ENCODE data around the gene GPSM1.

The GPSM1 gene

GRCh38 chr9:136374183-136374575 is 46.8 kb downstream of the GPSM1 start:
- no peak overlapping the region for H3K4me3 ChIP-seq (replicated peaks; ENCODE audit: low read depth, low read length)
- DNase-seq (ENCODE audit: extremely low read depth, low read depth): no peak
- TF ChIP-seq CTCF (IDR thresholded peaks at IDR 0.05; ENCODE audit: low read depth, low read length, missing control alignments): no peak

- DNase-seq (ENCODE audit: extremely low read depth, low read depth): no peak
- TF ChIP-seq CTCF (IDR thresholded peaks at IDR 0.05; ENCODE audit: low read depth, low read length, missing control alignments): no peak
- no peak overlapping the region for H3K4me3 ChIP-seq (replicated peaks; ENCODE audit: low read depth, low read length)
Observed at GRCh38 chr9:136375096-136375495, 47.8 kb downstream of the GPSM1 start.

GRCh38 chr9:136376457-136376856 is 49.1 kb downstream of the GPSM1 start:
- no peak for TF ChIP-seq CTCF (IDR thresholded peaks at IDR 0.05; ENCODE audit: low read depth, low read length, missing control alignments)
- no peak for DNase-seq (ENCODE audit: extremely low read depth, low read depth)
- no peak overlapping the region for H3K4me3 ChIP-seq (replicated peaks; ENCODE audit: low read depth, low read length)

- no peak overlapping the region for H3K4me3 ChIP-seq (replicated peaks; ENCODE audit: low read depth, low read length)
- DNase-seq (ENCODE audit: extremely low read depth, low read depth): no peak
- TF ChIP-seq CTCF (IDR thresholded peaks at IDR 0.05; ENCODE audit: low read depth, low read length, missing control alignments): no peak
Observed at GRCh38 chr9:136377341-136378169, 50.2 kb downstream of the GPSM1 start.

- no peak overlapping the region for H3K4me3 ChIP-seq (replicated peaks; ENCODE audit: low read depth, low read length)
- TF ChIP-seq CTCF (IDR thresholded peaks at IDR 0.05; ENCODE audit: low read depth, low read length, missing control alignments): no peak
Observed at GRCh38 chr9:136378170-136379002, 51.0 kb downstream of the GPSM1 start.

GRCh38 chr9:136379003-136379287 is 51.6 kb downstream of the GPSM1 start:
- DNase-seq (ENCODE audit: extremely low read depth, low read depth): no peak
- TF ChIP-seq CTCF (IDR thresholded peaks at IDR 0.05; ENCODE audit: low read depth, low read length, missing control alignments): no peak
- H3K4me3 ChIP-seq (replicated peaks; ENCODE audit: low read depth, low read length): no peak overlapping the region

More at GRCh38 chr9:136378170-136379002, 51.0 kb downstream of the GPSM1 start:
- DNase-seq (ENCODE audit: extremely low read depth, low read depth): no peak

All from HFF-Myc (cell line).